GM19397 (cell line): ENCODE data around the gene PDPN.
"Not testable (repeated sequence)": the region's sequence is repeated elsewhere in the genome, so short reads cannot be mapped to it uniquely, and the experiment has no call there.

Source experiments
- ATAC-seq: cut with Tn5 transposase; IDR thresholded peaks from one replicate; pipeline ENCODE4 v1.9.1; 2021; ENCODE audit warnings: mild to moderate bottlenecking, moderate library complexity; ENCODE audit not compliant: unreplicated experiment

PDPN gene, protein sequence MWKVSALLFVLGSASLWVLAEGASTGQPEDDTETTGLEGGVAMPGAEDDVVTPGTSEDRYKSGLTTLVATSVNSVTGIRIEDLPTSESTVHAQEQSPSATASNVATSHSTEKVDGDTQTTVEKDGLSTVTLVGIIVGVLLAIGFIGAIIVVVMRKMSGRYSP

DNA sequence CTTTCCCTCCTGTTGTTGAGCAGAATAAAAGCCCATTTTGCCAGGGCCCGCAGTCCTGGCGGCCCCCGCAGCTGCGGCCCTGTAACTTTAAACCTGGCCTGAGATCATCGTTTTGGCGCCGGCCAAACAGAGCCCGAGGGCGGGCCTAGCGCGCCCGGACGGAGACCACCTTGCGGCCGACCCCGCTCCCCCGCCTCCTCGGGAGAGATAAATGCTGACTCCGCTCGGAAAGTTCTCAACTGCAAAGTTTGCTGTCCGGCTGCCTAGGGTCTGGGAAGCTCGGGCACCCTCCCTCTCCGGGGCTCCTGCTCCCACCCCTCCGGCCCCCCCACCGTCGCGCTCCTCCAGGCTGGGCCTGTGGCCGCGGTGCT, at the start of gene PDPN:
TSS of gene PDPN (plus strand) at position 238 of the 371 bp plus-strand sequence. CDS start 202 bp downstream, outside the sequence.
- ATAC-seq = no peak

DNA sequence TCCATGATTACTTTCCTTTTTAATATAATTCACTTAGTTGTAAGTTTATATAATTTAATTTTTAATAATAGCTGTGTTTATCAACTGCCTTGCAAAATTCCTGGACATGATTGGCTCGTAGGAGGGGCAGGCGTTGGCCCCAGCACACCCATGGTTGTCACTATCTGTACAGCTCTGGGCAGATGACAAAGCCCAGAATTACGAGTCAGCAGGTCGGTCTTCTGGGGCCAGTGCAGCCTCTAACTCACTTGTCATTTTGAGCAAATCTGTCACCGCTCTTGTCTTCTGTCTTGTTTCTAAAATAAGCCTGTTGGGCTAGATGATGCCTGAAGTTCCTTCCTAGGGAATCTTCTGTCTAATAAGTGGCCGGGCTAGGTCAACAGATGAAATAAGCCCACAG, 48.4 kb upstream of the PDPN start:
- no peak for ATAC-seq

GRCh38 chr1:13536571-13536970, 47.1 kb upstream of the PDPN start:
- no peak for ATAC-seq

DNA sequence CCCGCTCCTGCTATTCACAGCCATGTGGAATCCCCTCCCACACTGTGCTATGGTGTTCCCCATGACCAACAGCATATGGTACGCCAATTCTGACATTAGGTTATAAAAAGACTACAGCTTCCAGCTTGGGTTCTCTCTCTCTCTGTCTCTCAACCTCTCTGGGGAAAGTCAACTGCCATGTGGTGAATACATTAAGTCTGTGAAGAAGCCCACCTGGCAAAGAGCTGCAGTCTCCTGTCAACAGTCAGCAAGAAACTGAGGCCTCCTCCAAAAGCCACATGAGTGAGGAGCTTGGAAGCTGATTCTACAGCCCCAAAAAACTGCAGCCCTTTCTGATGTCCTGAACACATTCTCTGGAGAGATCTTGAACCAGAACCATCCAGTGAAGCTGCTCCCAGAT, 44.8 kb upstream of the PDPN start:
- ATAC-seq = no peak

DNA sequence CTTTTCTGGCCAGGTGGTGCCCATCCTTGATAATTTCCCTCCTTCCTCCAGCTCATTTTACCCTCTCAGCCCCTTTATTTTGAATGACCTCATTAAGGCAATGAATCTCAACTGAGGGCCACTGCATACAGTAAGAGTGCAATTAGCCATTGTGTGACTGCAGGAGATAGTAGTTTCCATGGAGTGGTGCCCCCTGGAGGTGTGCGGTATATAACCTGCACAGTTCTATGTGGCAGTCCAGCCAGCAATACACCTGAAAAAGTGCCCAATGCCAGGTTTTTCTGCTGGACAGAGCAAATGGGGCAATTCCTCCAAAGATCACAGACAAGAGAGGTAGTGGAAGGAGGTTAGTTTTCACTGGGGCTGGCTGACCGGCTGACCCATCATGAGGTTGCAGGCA, 43.9 kb upstream of the PDPN start:
- ATAC-seq = no peak

- no peak for ATAC-seq
These were observed 42.8 kb upstream of the PDPN start for GRCh38 chr1:13540866-13541265.

- ATAC-seq = no peak
These were observed 42.0 kb upstream of the PDPN start for GRCh38 chr1:13541435-13542215.

DNA sequence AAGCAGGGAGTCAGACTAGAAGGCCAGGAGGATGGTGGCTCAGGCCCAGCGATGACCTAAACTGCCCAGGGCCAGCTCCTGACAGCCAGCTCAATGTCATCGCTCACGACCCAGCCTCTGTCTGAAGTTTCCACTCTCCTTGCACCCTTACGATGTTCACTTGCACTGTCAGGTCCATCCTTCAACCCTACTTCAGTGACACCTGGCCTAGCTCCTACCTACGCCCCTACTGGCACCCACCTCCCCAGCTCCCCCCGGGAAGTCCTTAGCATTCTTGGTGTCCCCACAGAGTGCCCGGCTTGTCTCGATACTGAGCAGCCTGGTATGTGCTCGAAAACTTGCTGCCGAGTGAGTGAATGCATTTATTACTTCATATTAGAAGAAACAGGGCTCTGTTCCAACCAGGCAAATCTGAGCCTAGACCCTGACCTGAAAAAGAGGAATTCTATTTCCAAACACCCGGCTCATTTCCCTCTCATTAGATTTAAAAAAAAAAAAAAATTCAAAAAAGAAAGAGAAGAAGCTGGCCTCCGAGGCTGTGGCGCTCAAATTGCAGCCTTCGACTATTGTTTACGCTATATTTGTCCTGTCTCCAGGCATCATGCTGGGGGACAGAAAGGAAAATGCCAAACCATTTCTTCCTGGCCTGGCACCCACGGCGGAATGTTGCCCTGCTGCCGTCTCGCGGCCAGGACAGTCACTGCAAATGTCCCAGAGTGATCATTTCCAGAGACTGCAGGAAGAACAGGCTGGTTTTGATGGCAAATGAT, 40.0 kb upstream of the PDPN start:
- no peak for ATAC-seq

- ATAC-seq = no peak
These were observed 39.4 kb upstream of the PDPN start for GRCh38 chr1:13544221-13544556.

DNA sequence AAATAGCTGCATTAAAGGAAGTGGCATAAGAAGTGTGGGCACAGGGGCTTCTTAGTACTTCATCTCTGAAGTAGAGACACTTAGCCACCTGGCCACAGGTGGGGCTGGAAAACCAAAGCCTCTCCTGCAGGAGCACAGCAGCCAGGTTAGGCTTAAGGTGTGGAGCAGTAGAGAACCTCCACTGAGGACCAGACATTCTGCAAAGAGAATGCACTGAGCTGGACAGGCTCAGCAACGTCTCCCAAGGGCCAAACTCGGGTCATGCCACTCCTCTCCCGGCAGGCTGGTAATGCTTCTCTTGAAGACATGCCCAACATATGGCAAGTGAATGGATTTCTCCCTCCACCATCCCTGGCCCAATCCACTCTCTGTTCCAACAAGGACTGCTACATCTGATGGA, 36.8 kb upstream of the PDPN start:
- no peak for ATAC-seq

- no peak for ATAC-seq
These were observed 35.4 kb upstream of the PDPN start for GRCh38 chr1:13548281-13548680.

- ATAC-seq = no peak
These were observed 34.6 kb upstream of the PDPN start for GRCh38 chr1:13549021-13549420.

- no peak for ATAC-seq
These were observed 34.1 kb upstream of the PDPN start for GRCh38 chr1:13549521-13549920.

GRCh38 chr1:13550663-13551062, 33.0 kb upstream of the PDPN start:
- no peak for ATAC-seq

- ATAC-seq = no peak
These were observed 28.8 kb upstream of the PDPN start for GRCh38 chr1:13554798-13555197.

GRCh38 chr1:13556224-13556764, 27.3 kb upstream of the PDPN start:
- no peak for ATAC-seq

DNA sequence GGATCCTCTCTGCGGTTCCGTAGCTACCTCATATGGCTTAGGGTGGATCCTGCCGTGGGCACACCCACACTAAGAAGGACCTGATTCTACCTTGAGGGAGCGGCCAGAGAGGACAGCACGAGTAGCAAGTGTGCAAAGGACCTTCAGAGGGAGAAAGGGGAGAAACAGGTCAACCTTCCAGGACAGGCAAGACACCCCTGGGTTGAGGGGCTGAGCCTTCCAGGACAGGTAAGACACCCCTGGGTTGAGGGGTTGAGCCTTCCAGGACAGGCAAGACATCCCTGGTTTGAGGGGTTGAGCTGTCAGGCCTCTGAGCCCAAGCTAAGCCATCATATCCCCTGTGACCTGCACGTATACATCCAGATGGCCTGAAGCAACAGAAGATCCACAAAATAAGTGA, 23.1 kb upstream of the PDPN start:
- no peak for ATAC-seq

- ATAC-seq = not testable (repeated sequence)
These were observed 20.7 kb upstream of the PDPN start for GRCh38 chr1:13562981-13563380.

DNA sequence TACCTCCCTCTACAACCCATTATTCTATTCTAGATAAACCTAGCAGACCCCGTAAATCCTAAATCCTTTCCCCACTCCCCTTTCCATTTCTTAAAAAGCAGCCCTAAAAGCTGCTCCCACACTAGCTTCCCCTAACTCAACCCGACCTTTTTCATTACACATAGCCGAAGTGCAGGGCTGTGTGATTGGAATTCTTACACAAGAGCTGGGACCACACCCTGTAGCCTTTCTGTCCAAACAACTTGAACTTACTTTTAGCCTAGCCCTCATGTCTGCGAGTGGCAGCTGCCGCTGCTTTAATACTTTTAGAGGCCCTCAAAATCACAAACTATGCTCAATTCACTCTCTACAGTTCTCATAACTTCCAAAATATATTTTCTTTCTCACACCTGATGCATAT, 19.6 kb upstream of the PDPN start:
- no peak for ATAC-seq

- not testable (repeated sequence) for ATAC-seq
These were observed 13.2 kb upstream of the PDPN start for GRCh38 chr1:13570435-13570834.

DNA sequence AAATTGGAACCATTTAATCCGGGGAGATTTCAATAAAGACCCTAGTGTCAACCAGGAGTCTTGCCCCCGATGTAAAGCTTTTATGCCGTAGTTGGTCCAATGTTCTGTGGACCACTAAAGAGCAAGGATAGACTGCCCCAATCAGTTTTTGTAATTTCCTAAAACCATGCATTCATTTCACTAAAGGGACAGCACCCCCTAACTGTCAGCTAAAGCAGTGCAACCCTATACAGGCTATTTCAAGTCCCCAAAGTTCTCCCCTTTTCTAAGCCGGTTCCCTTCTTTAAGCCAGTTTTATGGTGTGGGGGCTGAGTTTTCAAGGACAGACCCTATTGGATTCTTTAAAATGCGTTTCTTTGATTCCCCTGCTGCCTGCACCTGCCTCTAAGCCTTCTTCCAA, 12.7 kb upstream of the PDPN start:
- no peak for ATAC-seq

GRCh38 chr1:13573586-13573985, 10.0 kb upstream of the PDPN start:
- no peak for ATAC-seq
